G401.6 (cell line): ENCODE results near the gene CDC45.

Experiments used
- FAIRE-seq: peaks from 2 replicates; lab custom pipeline; 2012; peaks lifted over from hg19 to GRCh38; lab: Jason Lieb, UNC

CDC45 gene

DNA sequence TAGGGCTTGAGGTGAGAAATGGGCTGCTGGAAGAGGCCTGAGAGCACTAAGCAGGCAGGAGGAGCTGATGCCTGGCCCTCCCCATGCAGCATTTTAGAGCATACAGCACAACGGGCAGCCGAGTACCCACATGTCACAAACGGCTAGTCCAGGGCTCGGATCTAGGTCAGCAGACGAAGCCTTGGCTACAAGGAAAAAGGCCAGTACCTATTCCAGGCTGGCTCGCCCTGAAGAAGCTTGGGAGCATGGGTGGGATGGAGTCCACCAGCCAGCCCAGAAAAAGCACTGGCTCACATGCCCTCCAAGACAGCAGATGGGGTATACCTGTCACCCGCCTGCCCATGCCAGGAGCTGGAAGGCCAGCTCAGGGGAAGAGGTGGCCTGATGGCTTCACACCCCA, 10.3 kb upstream of the CDC45 start:
- FAIRE-seq: no peak

DNA sequence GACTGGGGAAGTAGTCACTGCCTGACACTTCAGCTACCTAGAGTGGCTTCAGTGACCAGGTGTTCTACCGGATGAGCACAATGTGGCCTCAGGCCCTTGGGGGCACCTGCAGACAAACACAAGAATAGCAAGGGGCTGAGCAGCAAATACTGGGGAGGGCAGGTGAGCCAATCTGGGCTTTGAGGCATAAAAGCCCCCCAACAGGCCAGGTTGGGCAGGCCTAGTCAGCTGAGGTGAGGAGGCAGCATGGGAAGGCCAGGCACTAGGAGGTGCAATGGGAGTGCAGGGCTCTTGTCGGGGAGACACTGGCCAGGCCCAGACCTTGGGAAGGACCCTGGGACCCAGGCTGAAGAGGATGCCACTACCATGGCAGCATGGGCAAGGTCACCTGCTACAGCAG, 9.7 kb upstream of the CDC45 start:
- FAIRE-seq: no peak

DNA sequence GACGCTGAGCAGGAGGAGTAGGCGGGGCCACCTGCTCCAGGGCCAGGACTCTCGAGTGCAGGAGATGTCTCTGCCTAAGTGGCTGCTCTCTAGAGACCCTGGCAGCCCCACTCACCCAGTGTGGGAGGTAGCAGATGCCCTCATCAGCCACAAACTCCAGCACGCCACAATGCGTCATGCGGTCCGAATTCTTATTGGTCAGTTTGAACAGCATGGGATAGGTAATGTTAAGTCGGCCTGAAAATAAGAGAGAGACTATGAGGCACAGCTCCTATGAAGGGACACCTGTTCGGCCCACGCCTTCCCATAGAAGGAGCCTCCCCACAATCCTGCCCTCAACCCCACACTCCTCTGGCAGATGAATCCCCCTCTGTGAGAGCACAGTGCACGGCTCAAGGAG, 8.1 kb upstream of the CDC45 start:
- FAIRE-seq: no peak

DNA sequence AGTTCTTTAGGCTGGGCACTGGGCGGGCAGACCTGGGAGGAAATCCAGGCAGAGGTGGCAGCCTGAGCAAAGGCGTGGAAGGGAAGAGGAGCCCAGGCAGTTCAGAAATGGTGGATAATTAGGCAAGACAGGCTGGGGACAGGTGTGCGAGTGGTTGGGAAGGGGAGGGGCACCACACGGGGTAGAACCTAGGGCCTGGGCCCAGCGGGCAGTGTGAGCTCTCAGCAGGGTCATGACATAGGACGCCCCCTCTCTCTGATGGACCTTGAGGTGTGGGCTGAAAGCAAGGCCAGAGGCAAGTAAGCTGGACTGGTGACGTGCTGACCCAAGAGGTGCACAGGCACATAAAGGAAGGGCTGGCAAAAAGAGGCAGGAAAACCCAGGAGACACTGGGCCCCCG, 7.5 kb upstream of the CDC45 start:
- FAIRE-seq: no peak

DNA sequence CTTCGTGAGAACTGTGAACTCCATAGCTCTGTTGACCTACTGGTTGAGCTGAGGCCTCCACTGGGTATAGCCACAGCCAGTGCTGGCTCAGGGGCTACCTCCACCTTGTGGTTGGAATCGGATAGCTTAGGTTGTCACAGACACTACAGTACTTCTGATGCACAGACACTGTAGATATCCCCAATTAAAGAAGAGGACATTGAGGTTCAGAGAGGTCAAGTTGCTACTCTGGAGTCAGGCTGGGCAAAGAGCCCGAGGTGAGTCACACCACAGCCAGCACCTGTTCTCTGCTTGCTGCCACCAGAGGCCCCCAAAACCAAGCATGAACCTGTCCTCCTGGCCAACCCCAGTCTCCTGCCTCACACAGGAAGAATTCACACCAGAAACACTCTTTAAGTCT, 6.1 kb upstream of the CDC45 start:
- FAIRE-seq: no peak

DNA sequence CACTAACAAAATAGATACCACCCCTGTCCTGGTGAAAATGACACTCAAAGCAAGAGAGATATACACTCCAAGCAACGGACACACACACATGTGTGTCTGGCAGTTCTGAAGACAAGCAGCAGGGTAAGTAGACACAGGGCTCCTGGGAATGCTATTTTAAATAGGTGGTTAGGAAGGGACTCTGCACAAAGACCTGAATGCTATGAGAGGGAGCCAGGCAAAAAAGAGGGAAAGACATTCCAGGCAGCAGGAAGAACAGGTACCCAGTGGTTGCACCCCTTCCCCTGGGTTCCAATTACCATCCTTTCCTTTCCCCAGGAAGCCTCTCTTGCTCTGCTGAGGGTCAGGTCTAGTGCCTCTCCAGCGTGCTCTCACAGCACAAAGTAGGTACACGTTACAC, 3.7 kb upstream of the CDC45 start:
- FAIRE-seq: no peak

DNA sequence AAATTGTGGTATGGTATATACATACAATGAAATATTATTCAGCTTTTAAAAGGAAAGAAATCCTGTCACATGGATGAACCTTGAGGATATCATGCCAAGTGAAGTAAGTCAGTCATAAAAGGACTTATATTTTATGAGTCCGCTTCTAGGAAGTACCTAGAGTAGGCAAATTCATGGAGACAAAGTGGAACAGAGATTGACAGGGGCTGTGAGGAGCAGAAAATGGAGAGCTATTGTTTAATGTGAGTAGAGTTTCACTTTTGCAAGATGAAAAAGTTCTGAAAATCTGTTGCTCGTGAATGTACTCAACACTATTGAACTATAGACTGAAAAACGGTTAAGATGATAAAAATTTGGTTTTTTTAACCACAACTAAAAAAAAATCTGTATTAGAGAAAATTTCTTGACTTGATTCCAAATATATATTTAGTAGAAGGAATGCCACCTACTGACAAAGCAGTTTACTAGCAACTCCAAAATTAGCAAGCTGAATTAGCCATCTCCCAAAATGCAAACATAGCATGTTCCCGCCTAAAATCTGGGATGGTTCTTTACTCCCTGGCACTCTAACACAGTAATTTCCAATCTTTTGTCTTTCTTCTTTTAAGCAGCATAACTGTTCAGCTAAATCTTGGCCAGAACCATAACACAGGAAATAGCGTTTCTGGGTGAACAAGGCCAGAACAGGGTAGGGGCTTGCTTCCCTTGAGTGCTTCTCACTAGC, 2.2 kb upstream of the CDC45 start:
- FAIRE-seq: no peak

DNA sequence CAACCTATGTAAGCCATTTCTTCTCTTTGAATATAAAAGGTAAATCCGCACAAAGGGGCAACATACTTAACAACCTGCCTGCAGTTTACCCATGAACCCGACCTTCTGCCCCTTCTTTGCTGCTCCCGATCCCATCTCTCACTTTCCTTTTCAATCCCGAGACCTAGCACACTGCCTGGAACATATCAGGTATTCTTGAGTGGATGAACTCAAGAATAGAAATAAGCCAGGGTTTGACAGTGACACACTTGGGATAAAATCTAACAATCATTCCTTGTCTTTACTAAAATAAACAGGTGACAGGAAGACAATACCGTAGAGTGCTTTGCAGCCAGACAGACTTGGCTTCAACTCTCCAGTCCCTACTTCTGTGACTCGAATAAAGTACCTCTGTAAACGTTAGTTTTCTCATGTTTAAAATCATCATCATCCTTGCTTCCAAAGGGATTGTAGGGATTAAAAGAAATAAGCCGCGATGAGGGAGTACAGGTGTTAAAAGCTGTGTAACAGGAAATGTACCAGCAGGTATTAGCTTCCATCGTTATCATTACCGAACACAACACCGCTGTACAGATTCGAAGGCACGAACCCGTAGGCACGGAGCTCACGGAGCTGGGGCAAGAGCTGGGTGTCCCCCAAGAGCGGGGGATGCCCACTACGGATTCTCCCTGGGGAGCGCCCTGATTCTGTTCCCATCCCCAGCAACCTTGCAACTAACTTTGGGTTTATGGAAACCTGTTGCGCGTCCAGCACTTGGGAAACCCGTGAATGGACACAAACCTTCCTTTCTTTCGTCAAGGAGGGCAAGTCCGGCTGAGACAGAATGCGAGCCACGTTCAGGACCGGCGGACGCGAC, 1.4 kb upstream of the CDC45 start:
- no peak for FAIRE-seq

DNA sequence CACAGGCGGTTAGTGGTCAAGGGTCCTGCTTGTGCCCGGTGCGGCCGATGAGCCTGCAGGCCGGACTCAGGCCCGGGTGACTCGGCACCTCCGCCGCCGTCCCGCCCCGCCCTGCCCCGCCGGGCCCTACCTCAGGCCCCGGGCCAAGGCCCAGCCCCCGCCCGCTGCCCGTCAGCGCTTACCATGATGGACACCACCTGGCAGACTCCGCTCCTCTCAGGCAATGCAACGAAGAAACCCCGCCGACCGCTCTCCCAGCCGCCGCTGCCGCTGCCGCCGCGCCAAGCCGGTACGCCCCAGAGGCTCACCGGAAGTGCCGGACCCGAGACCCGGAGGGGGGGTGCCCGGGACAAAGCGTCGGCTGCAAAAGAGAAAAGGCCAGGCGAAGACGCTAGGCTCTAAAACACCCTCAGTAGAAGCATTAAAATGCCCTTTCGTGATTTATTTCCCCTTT, 792 bp upstream of the CDC45 start, which contains the start of gene UFD1:
UFD1 (minus strand) TSS at position 293 of the 454 bp plus-strand sequence; CDS start at position 185, 108 bp downstream.
- FAIRE-seq: no peak

DNA sequence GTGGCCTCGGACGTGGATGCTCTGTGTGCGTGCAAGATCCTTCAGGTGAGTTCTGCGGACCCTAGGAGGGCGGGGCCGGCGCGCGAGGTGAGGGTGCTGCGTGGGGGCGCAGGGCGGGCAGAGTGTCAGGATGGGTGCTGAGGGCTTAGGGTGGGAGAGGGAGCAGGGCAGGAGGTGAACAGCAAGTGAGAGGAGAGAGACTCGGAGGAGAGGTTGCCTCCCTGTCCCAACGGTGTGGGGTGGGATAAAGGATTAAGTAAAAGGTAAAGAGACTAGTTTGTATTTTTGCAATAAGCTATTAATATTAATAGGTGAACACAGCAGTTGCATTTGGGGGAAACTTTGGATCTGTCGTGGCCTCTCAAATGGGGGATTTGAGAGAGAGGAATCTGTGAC, 451 bp downstream of the CDC45 start:
- no peak for FAIRE-seq

DNA sequence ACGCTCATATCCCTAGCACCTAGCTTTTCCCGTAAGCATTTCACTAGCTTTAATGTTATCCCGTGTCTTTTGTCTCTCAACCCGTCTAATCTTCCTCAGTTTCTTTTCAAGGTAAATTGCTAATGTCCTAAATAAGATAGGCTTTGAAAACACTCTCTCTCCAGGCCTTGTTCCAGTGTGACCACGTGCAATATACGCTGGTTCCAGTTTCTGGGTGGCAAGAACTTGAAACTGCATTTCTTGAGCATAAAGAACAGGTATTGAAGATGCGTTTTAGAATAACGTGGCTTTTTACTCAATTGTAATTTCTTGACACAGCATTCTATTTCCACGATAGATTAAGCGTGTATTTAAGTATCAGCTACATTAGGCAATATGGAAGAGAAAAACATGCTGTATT, 1.1 kb downstream of the CDC45 start:
- no peak for FAIRE-seq

DNA sequence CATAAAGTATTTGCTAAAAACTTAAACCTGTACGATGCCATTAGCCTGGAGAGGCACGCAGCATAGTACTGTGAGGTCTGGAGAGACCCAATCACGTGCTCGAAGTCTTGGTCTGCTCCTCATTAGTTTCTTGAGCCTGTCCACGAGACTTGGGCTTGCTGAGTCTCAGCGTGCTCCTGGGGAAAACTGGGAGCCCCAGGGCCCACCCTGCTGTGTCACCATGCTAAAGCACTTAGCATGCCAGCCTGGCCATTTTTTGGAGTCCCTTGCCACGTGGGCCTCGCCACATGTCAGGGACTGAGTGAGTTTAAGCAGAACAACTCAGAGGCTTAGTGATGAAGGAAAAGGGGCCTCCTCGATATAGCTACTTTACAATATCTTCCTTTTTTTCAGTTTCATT, 2.6 kb downstream of the CDC45 start:
- FAIRE-seq: no peak

DNA sequence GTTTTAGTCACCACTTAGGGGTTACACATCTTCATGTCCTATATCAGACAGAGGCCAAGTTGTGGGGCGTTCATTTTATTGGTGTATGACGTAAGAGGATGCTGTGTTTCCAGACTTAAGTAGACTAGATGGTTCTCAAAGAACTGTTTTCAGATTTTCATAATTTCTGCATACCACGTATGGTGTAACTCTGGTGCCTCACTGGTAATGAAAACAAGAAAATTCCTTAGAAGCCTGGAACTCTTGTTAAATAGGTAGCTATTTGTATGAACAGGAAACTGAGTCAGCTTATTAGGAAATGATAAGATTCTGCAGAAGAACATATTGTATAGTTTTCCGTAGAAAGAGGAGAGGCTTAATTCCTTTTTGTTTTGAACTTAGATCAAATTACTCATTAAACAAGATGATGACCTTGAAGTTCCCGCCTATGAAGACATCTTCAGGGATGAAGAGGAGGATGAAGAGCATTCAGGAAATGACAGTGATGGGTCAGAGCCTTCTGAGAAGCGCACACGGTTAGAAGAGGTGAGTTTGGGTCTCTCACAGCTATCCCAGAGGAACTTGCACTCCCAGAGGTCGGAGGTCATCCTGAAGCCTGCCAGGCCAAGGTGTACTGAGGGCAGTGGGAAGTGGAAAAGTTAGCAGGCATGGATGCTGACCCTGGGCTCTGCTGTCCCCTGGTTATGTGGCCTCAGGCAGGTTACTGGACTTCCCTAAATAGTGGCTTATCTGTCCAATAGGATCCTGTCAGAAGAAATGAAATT, 3.9 kb downstream of the CDC45 start:
- FAIRE-seq: no peak

DNA sequence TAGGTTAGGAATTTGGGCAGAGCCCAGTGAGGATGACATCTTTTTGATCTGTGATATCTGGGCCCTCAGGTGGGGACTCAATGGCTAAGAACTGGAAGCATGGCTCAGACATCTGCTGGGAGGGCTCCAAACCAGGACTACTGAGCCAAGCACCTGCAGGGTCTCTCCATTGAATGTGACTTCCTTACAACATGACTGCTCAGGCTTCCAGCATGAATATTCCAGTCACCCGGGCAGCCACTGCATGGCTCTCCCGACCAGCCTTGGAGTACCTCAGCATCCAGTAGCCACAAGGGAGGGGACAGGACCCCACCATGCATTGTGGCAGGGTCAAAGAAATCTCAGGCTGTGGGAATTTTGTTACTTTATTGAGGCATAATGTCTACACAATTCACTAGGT, 8.6 kb downstream of the CDC45 start:
- FAIRE-seq: no peak

DNA sequence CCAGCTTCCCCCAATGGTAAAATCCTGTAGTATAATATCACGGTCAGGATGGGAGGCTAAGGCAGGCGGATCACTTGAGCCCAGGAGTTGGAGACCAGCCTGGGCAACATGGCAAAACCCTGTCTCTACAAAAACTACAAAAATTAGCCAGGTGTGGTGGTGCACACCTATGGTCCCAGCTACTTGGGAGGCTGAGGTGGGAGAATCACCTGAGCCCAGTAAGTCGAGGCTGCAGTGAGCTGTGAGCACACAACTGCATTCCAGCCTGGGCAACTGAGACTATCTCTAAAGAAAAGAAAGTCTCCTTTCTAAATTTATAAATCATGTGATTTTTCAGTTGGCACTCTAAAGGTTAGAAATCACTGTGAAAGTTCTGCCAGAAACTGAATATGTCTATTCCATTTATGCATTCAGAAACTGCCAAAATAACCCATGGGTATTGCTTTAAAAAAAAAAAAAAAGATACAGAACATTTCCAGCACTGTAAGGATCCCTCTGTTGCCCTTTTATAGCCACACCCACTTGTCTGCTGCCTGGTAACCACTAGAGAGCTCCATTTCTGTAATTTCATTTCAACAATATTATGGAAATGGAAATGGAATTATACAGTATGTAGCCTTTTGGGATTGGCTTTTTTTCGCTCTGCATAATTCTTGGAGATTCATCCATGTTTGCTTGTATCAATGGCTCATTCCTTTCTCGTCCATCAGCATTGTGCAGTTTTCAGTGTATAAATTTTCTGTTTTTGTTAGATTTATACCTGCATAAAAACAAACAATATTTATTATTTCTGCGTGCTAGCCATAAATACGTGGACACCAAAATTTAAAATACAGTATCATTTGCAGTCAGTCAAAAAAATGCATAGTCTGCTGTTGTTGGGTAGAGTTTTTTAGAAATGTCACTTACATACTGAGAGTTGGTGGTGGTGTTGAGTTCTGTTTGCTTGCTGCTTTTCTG, 9.4 kb downstream of the CDC45 start:
- FAIRE-seq: no peak

DNA sequence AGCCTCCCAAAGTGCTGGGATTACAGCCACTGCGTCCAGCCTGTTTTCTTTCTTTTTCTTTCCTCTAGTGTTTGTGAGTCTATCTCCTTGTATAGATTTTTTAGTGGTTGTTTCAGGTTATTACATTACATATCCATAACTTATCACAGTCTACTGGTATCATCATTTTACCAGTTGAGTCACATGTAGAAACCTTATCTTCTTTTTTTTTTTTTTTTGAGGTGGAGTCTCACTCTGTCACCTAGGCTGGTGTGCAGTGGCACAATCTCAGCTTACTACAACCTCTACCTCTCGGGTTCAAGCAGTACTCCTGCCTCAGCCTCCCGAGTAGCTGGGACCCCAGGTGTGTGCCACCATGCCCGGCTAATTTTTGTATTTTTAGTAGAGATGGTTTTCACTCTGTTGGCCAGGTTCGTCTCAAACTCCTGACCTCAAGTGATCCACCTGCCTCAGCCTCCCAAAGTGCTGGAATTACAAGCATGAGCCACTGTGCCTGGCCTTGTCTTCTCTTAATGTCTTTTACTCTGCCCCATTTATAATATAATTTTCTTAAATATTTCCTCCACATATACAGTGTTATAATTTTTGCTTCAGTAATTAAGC, 11.0 kb downstream of the CDC45 start:
- no peak for FAIRE-seq

DNA sequence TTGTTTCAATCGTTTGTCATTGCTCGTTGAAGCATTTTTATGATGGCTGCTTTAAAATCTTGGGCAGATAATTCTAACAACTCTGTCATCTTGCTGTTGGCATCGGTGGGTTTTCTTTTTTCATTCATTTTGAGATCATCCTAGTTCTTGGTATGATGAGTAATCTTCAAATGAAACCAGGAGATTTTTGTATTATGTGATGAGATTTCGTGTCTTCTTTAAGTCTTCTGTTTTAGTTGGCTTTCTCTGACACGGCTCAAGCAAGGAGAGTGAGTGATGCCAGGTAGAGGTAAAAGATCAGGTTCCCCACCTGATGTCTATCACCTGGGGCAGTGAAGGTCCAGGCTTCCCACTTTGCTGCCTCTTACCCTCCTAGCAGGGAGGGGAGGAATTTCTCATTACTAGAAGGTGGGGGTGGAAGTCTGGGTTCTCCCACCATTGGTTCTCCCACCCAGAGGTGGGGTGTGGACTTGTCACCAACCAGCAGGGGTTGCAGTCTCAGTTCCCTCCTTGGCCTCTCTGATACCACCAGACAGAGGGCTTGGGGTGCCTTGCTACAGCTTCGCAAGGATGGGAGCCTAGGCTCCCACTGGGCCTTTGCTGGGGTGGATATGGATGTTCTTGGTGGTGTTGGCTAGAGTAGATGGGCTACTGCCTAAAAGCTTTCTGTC, 12.9 kb downstream of the CDC45 start:
- FAIRE-seq: no peak

DNA sequence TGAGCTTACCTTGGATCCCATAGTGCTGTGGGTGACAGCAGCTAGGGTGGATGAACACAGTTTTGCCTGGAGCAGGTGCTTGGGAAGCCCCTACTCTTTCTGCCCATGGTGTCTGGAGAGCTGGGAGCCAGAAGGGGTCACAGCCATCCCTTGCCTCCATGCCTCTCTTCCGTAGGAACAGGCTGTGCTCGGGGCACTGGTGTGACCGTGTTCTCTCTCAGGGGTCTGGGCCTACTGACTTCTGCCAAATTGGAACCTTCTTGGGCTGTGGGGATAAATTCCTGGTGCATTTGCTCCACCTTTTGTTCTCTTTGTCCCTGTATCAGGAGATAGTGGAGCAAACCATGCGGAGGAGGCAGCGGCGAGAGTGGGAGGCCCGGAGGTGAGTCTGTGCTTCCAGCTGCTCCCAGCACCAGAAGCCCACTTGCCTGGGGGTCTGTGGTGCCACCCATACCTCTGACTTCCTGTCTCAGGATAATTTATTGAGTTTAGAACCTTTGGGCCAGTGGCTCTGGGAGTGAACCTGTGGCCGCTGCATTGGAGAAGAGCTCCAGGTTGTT, 14.4 kb downstream of the CDC45 start:
- no peak for FAIRE-seq

DNA sequence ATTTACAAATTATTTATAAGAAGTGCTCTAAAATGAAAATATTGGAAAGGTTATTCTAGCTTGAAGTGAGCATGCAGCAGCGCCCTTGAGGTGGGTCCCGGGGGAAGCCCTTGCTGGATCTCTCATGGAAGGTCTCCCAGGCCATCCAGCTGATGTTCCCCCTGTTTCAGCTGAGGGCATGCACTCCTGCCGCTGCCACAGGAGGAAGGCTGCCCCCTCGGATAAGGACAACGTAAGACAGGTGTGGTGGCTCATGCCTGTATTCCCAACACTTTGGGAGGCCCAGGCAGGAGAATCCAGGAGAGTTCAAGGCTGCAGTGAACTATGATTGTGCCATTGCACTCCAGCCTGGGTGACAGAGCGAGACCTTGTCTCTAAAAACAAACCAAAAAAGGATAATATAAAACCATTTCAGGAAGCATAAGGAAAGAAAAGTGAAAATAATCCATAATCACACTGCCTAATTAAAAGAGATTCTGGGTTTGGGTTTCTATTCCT, 15.0 kb downstream of the CDC45 start:
- no peak for FAIRE-seq
